HG03108 (cell line): ENCODE measurements around the gene MPO.

Experiments
- ATAC-seq: cut with Tn5 transposase; IDR thresholded peaks from one replicate; pipeline ENCODE4 v1.9.1; 2021; ENCODE audit warnings: moderate library complexity; ENCODE audit not compliant: unreplicated experiment

The MPO gene

DNA sequence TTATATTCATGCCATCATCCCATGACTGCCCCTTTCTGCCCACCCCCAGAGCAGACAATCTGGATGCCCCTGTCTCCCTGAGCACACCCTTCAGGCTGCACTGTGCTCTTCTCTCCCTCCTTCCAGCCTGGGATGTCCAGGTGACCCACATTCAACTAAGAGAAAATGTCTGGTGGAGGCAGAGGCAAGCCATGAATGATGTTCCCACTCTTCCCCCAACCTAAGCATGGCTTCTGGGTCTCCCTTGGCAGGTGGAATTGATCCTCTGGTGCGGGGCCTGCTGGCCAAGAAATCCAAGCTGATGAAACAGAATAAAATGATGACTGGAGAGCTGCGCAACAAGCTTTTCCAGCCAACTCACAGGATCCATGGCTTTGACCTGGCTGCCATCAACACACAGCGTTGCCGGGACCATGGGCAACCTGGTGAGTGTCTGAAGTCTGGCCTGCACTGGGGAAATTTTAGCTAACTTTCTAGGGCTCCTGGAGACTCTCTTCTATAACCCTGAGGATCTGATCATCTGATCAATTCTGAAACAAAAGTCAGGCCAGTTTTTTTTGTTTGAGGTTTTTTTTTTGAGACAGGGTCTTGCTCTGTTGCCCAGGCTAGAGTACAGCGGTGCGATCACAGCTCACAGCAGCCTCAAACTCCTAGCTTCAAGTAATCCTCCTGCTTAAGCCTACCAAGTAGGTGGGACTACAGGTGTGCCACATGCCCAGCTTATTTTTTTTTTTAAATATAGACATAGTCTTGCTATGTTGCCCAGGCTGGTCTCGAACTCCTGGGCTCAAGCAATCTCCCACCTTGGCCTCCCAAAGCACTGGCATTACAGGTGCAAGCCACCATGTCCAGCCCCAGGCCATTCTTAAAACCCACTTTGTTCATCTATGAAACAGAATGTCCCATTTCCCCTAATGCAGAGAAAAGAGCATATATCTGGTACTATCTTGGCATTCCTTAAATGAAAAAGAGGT is 14.5 kb downstream of the MPO start:
- ATAC-seq, result no peak

- no peak for ATAC-seq
Observed at GRCh38 chr17:58265271-58265670, 15.5 kb downstream of the MPO start.

DNA sequence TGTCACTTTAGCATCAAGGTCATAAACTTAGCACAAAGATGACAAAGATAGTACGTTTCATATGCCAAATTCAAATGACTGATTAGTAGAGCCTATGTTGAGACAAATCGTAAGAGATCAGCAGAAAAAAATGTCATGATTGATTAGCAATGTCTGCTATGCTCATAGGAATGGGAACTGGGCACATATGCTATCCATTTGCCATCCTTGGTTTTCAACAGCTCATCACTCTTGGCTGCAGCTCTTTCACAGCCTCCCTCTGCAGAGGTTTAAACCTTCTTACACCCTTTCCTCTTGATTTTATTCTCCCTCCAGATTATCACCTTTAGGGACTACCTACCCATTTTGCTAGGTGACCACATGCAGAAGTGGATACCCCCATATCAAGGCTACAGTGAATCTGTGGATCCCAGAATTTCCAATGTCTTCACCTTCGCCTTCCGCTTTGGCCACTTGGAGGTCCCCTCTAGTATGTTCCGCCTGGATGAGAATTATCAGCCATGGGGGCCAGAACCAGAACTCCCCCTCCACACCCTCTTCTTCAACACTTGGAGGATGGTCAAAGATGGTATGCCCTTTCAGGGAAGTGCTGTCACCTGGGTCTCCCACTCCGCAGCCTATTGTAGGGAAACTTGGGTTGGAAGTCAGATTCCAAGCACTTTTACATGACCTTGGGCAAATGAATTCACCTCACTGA is 16.2 kb downstream of the MPO start:
- no peak for ATAC-seq

GRCh38 chr17:58263773-58264172 is 17.0 kb downstream of the MPO start:
- ATAC-seq, result no peak

GRCh38 chr17:58262149-58262548 is 18.6 kb downstream of the MPO start:
- ATAC-seq, result no peak

DNA sequence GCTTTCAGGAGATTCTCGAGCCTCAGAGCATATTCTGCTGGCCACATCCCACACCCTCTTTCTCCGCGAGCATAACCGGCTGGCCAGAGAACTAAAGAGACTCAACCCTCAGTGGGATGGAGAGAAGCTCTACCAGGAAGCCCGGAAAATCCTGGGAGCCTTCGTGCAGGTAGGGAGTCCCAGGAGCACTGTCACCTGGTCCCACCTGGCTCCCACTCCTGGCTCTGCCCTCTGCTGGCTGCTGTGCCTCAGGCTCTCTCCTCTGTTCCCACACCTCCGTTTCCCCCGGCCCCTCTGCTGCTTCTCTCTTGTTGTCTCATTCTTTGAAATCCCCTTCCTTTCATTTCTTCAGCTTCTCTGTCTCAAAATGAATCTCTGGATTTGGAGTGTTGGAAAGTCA is 25.9 kb downstream of the MPO start:
- no peak for ATAC-seq

GRCh38 chr17:58253082-58253481 is 27.7 kb downstream of the MPO start:
- no peak for ATAC-seq

DNA sequence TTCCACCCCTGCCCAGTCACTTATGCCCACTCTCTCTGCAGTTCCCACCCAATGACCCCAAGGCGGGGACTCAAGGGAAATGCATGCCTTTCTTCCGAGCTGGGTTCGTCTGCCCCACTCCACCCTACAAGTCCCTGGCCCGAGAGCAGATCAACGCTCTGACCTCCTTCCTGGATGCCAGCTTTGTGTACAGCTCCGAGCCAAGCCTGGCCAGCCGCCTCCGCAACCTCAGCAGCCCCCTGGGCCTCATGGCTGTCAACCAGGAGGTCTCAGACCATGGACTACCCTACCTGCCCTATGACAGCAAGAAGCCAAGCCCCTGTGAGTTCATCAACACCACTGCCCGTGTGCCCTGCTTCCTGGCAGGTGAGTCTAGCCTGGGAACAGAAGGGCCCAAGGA is 28.6 kb downstream of the MPO start:
- ATAC-seq, result no peak

GRCh38 chr17:58250344-58251011 is 30.3 kb downstream of the MPO start:
- no peak for ATAC-seq

GRCh38 chr17:58249270-58250133 is 31.2 kb downstream of the MPO start:
- no peak for ATAC-seq

- ATAC-seq, result no peak
Observed at GRCh38 chr17:58248955-58249269, 31.8 kb downstream of the MPO start.

DNA sequence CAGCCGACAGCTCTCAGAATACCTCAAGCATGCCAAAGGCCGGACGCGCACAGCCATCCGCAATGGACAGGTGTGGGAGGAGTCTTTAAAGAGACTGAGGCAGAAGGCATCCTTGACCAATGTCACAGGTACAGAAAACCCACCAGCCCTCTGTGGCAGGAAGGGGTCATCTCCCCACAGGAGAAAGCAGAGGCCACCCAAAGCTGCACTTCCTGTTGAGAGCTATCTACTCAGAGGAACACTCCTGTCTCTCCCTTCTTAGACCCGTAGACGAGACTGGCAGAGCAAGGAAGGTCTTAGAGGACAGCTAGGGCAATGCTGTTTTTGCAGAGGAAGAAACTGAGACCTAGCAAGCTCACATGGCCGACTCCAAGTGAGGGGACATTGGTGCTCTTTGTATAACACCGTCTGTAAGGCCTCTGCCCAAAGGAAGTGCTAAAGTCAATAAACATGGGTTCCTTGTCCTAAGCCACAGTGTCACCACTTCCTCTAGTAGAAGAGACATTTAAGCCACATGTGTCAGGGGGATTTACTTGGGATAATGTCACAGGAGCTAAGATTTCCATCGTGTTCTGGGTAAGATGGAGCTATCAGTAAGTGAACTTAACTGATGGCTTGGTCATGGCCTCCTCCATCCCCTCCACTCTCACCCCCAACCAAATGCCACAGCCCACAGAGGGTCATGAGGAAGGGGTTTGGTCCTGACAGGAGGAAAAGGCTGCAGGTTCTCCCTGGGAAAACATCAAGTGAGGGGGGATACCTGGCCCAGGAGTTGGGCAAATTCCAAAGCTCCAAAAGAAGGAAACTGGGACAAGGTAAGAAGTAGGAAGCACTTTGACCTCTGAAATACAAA is 33.0 kb downstream of the MPO start:
- ATAC-seq, result no peak

GRCh38 chr17:58246781-58247180 is 34.0 kb downstream of the MPO start:
- no peak for ATAC-seq

- ATAC-seq, result no peak
Observed at GRCh38 chr17:58246104-58246740, 34.5 kb downstream of the MPO start.

DNA sequence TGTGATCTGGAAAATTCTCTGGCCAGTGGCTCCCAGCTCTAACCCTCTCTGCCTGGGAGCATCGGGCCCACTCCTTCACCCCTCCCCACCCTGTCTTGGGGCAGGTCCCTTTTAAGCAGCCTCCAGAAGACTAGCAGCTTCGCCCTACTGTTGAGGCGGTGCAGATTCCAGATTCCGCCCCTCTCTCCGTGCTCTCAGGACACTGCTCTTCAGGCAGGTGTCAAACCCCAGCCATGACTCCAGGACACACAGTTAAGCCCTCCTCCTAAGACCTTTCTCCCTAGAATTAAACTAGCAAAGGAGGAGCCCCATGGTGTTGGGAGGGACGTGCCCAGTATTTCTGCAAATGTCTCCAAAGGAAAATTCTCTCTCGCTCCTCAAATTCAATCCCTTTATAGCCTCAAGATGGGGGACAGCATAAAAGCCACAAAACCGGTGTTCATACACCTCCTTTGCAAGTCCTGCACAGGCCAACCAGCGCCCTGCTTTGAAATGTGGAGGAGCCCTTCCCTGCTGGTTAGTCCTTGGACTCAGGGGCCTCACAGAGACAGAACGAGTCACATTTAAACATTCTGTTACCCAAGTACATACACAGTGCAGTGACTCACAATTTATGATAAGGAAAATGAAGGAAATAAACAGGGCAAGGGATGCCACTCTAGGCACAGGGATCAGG is 35.2 kb downstream of the MPO start:
- no peak for ATAC-seq

DNA sequence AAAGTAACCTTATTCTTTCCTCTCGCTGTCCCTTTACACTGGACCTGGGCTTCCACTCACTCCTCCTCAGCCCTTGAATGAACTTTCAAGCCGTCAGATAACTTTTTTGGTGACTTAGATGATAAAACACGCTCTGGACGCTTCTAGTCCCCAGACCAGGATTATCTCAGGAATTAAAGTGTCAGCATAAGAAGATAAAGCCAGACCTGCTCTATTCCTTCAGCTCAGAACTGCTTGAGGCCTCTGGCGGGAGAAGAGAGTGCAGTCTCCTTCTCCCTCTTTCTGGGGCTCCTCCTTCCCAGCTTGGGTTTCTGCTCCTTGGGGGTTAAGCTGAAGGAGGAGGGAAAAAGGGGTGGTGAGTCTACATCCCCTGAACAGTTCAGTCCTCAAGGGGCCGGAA is 35.8 kb downstream of the MPO start:
- no peak for ATAC-seq

DNA sequence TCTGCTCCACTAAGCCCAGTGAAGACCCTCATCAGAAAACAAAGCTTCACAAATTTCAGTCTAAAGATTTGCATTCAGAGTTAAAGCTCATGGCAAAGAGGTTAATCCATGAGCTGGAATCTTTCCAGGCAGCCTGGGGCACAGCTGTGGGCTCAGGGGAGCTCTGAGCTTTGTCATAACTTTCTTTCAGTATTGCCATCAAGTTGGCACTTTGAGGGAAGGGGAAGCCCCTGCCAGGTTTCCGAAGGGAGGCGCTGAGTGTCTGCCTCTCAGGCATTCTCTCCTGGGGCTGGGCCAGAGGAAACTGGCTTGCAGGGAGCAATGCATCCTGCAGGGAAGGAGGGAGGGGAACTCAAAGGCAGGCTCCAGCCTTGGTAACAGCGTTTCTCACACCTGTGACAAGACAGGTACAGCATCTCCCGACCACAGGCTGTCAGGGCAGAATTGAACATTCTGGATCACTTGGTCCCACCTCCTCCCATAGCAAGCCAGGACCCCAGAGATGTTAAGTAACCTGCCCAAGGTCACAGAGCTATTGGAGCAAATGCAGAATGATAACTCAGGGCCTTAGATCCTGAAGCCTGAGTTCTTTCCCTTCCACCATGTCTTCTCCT is 38.5 kb downstream of the MPO start:
- no peak for ATAC-seq

DNA sequence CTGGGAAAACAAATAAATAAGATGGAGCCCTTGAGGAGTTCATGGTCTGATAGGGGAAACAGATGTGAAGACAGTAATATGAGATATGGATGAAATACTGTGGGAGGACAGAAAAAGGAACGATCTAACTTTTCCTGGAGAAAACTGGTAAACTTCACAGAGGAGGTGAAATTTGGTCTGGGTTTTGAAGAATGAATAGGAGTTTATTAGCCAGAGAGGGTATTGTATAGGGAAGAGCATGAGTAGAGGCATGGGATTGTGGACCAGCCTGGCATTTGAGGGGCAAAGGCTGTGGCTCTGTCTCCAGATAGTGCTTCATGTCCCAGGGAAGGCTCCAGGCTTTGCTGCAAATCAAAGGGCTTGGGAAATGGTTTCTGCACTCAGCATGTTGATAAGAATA is 40.7 kb downstream of the MPO start:
- no peak for ATAC-seq
